Colon (tissue), 2 donors: ENCODE results near the gene XAF1.
"Not testable (repeated sequence)": the region's sequence is repeated elsewhere in the genome, so short reads cannot be mapped to it uniquely, and the experiment has no call there.

ENCODE experiments used
- FAIRE-seq: peaks from 2 replicates; lab custom pipeline; 2012; peaks lifted over from hg19 to GRCh38; lab: Jason Lieb, UNC
- donor health status: control.
- donor health status: control.

The XAF1 gene

GRCh38 chr17:6800422-6801027 is 44.7 kb downstream of the XAF1 start:
- no peak for FAIRE-seq

GRCh38 chr17:6811510-6811909 is 55.7 kb downstream of the XAF1 start:
- no peak for FAIRE-seq

DNA sequence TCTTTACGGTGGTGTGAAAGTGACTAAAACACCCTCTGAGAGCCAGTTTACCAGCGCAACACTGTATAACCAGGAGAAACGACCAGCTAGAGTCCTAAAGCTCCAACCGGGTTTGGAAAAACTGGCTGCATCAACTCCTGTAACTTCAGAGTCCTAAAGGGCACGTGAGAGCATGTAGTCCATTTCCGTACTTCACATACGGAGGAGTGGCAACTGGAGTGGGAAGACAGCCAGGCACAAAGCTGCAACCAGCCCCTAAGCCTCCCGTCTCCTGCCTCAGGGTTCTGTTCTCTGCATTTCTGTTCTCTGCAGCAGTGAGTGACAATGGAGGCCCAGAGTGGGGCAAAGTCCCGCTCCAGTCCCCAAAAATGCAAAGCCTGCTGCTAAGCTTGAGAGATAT is 56.4 kb downstream of the XAF1 start:
- FAIRE-seq: no peak

GRCh38 chr17:6815775-6816174 is 59.9 kb downstream of the XAF1 start:
- no peak for FAIRE-seq

DNA sequence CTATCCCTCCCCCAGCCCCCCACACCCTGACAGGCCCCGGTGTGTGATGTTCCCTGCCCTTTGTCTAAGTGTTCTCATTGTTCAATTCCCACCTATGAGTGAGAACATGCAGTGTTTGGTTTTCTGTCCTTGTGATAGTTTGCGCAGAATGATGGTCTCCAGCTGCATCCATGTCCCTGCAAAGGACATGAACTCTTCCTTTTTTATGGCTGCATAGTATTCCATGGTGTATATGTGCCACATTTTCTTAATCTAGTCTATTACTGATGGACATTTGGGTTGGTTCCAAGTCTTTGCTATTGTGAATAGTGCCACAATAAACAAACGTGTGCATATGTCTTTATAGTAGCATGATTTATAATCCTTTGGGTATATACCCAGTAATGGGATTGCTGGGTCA is 60.5 kb downstream of the XAF1 start:
- FAIRE-seq: not testable (repeated sequence)

GRCh38 chr17:6818938-6819337 is 63.1 kb downstream of the XAF1 start:
- no peak for FAIRE-seq

DNA sequence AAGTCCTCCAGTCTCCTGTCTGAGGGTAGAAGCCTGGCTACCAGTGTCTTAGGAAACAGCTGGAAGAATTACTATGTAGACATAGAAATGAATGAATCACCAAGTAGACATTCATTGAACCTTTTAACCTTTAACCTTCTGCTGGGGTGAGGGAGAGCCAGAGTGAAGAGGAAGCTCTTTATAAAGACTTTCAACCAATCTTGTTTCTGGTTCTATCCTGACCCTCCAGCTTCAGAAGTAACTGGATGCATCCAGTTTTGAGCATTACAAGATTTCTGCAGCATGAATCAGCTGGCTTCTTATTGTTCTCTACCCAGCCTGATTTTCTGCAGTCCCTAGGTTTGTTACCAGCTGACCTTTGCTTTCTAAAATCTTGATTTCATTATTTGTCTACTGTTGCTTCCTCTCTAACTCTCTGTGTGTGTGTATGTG is 67.2 kb downstream of the XAF1 start:
- no peak for FAIRE-seq
